PFSK-1 (cell line): ENCODE measurements around the gene CRADD.

ENCODE experiments used
- FOXP2 ChIP-seq: optimal IDR thresholded peaks from 2 replicates; pipeline ENCODE3; 2011; ENCODE audit warnings: borderline replicate concordance, control low read depth, inconsistent platforms; ENCODE audit not compliant: insufficient read depth; ENCODE audit errors: extremely low read length, extremely low read depth
- POLR2AphosphoS5 ChIP-seq: IDR thresholded peaks from 2 replicates; pipeline ENCODE4 v1.6.1; 2012; ENCODE audit warnings: low read depth, mild to moderate bottlenecking, control low read depth, low read length, moderate library complexity
- REST ChIP-seq, 2 experiments: IDR thresholded peaks; 2 replicates each; pipeline versions ENCODE4 v1.6.1 to v1.8.0; 2011 to 2012; ENCODE audit warnings: low read depth in 2 of 2, low read length in 2 of 2, control low read depth in 1 of 2, inconsistent platforms in 1 of 2, mild to moderate bottlenecking in 1 of 2, moderate library complexity in 1 of 2; ENCODE audit not compliant: insufficient read depth in 1 of 2
- SIN3A ChIP-seq: IDR thresholded peaks from 2 replicates; pipeline ENCODE4 v1.6.1; 2012; ENCODE audit warnings: mild to moderate bottlenecking, low read length, moderate library complexity, borderline replicate concordance; ENCODE audit not compliant: insufficient read depth
- TAF1 ChIP-seq: IDR thresholded peaks from 2 replicates; pipeline ENCODE4 v1.6.1; 2012; ENCODE audit warnings: low read length, control low read depth, borderline replicate concordance; ENCODE audit not compliant: insufficient read depth

The CRADD gene

GRCh38 chr12:93704625-93705024 is 27.4 kb downstream of the CRADD start:
- no peak for TF ChIP-seq REST (IDR thresholded peaks at IDR 0.05; ENCODE audit: insufficient read depth in 1 of 2, low read depth in 2 of 2, low read length in 2 of 2)
- TF ChIP-seq FOXP2, result no peak
- no peak for TF ChIP-seq TAF1
- no peak for TF ChIP-seq SIN3A

- TF ChIP-seq SIN3A, result no peak
- no peak for TF ChIP-seq POLR2AphosphoS5
- TF ChIP-seq FOXP2, result no peak
- no peak for TF ChIP-seq REST (IDR thresholded peaks at IDR 0.05; ENCODE audit: insufficient read depth in 1 of 2, low read depth in 2 of 2, low read length in 2 of 2)
- TF ChIP-seq TAF1, result no peak
These were observed 28.1 kb downstream of the CRADD start for GRCh38 chr12:93705237-93705636.

- TF ChIP-seq FOXP2 (no peak), TAF1 (no peak), REST (IDR thresholded peaks at IDR 0.05; ENCODE audit: insufficient read depth in 1 of 2, low read depth in 2 of 2, low read length in 2 of 2) (no peak), SIN3A (no peak), POLR2AphosphoS5 (no peak)
These were observed 29.2 kb downstream of the CRADD start for GRCh38 chr12:93706387-93706786.

- TF ChIP-seq POLR2AphosphoS5, result no peak
These were observed 29.6 kb downstream of the CRADD start for GRCh38 chr12:93706824-93707223.

GRCh38 chr12:93707836-93708235 is 30.7 kb downstream of the CRADD start:
- TF ChIP-seq FOXP2 (no peak), REST (IDR thresholded peaks at IDR 0.05; ENCODE audit: insufficient read depth in 1 of 2, low read depth in 2 of 2, low read length in 2 of 2) (no peak), POLR2AphosphoS5 (no peak), TAF1 (no peak), SIN3A (no peak)

GRCh38 chr12:93708952-93709351 is 31.8 kb downstream of the CRADD start:
- no peak for TF ChIP-seq SIN3A
- no peak for TF ChIP-seq TAF1
- TF ChIP-seq POLR2AphosphoS5, result no peak
- TF ChIP-seq FOXP2, result no peak
- TF ChIP-seq REST (IDR thresholded peaks at IDR 0.05; ENCODE audit: insufficient read depth in 1 of 2, low read depth in 2 of 2, low read length in 2 of 2), result no peak
